WI38 (cell line): Measurements from ENCODE around the gene SMCHD1.

Source experiments
- H3K4me3 ChIP-seq: 2 replicates; pipeline ENCODE4 v1.5.1; 2011; ENCODE audit warnings: low read depth, mild to moderate bottlenecking, control low read depth, low read length
- TF ChIP-seq, protein P1 (sequence below): IDR thresholded peaks from 2 replicates; pipeline ENCODE4 v1.5.1; 2012; ENCODE audit warnings: low read depth, mild to moderate bottlenecking, control low read depth, low read length

SMCHD1 gene

DNA sequence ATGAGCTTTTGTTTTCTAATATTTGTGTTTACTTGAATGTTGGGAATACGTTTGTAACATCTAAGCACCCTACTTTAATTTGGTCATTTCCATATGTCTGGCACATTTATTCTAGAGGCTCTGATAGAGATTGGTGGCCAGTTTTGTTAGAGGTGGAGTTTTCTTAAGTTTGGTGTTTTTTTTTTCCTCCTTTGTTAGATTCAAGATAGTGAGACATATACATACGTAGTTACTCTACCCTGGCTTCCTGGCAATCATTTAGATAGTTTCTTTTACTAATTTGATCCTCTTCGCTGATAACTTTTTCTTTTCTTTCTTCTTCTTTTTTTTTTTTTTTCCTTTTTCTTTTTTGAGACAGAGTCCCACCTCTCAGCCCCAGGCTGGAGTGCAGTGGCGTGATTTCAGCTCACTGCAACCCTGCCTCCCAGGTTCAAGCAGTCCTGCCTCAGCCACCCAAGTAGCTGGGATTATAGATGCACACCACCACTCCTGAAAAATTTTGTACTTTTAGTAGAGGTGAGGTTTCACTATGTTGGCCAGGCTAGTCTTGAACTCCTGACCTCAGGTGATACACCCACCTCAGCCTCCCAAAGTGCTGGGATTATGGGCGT lies 26.6 kb downstream of the SMCHD1 start:
- TF ChIP-seq, protein P1, sequence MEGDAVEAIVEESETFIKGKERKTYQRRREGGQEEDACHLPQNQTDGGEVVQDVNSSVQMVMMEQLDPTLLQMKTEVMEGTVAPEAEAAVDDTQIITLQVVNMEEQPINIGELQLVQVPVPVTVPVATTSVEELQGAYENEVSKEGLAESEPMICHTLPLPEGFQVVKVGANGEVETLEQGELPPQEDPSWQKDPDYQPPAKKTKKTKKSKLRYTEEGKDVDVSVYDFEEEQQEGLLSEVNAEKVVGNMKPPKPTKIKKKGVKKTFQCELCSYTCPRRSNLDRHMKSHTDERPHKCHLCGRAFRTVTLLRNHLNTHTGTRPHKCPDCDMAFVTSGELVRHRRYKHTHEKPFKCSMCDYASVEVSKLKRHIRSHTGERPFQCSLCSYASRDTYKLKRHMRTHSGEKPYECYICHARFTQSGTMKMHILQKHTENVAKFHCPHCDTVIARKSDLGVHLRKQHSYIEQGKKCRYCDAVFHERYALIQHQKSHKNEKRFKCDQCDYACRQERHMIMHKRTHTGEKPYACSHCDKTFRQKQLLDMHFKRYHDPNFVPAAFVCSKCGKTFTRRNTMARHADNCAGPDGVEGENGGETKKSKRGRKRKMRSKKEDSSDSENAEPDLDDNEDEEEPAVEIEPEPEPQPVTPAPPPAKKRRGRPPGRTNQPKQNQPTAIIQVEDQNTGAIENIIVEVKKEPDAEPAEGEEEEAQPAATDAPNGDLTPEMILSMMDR = no peak

DNA sequence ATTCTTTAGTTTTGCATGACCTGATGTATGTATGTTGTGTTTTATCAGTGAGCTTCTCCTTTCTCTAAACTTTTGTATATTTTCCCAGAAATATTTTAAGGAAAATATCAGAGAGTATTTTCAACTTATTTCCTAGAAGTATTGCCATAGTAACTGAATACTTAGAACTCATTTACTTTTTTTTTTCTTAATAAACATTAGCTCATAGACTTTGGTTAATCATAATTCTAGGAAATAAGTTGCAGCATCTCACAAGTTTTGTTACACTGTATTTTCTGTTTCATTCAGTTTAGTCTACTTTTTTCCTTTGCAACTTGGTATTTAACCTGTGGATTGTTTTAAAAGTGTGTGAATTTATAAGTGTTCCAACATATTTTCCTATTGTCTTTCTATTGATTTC lies 27.5 kb downstream of the SMCHD1 start:
- TF ChIP-seq, protein P1 = no peak
- no peak overlapping the region for H3K4me3 ChIP-seq

More for the DNA sequence above, 26.6 kb downstream of the SMCHD1 start:
- no peak overlapping the region for H3K4me3 ChIP-seq

DNA sequence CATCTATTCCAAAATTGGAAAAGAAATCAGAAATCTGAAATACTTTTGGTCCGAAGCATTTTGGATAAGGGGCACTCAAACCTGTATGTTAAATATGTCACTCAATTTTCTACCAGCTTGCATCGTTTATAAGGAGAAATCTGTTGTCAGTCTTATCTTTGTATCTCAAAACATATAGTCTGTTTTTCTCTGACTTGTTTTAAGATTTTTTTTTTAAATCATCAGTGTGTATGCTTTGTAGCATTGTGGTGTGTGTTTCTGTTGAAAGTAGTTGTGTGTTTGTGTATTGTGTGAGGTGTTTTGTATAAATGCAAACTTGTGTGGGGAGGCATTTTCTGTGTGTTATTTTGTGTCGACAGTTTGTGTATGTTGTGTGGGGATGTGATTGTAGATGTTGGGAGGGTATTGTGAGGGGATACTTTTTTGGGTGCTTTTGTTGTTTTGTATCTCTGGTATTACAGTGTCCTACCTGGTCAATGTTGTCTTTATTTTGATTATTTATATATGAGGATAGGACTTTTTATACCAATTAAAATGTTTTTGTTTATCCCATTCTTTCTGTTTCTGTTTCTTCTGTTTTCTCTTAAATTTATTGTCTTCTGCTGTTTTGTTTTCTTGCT lies 30.9 kb downstream of the SMCHD1 start:
- TF ChIP-seq, protein P1 = no peak
- H3K4me3 ChIP-seq = no peak overlapping the region

DNA sequence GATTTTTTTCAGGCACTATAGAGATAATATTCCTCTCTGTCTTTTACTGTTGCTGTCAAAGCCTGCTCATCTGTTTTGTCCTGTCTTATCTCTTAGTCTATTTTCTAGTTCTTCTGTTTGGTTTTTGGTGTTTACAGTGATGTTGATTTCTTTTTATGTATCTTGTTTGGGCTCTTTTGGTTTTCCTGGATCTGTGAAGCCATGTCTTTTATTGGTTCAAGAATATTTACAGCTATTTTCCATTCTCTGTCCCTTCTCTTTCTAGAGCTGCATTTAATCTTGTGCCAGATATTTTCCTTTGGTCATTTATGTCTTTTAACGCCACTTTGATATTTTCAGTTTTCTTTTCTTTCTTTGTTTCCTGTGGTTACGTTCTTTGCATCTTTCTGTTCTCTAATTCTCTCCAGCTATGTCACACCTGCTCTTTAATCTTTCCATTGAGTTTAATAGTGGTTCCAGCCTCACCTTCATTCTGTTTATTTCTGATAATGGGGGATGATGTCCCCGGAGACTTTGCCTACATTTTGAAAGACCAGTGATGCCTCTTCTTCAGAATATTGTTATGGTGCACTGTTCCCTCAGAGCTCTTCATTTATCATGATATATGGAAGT lies 32.0 kb downstream of the SMCHD1 start:
- TF ChIP-seq, protein P1 = no peak
- no peak overlapping the region for H3K4me3 ChIP-seq

DNA sequence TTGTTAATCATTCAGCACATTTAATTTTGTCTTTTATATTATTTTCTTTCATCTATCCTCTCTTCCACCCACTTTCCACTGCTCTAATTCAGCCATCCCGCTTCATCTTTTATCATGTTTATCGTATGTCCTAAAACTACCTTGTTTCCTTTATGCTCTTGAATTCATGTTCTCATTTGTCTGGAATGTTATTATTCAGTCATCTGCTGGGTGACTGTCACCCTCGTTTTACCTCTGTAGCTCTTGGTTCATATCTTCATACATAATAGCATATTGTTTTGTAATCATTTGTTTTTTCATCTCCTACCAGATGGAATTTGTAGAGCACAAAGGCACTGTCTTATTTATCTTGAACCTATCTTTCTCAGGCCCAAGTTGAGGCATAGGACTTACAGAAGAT lies 37.0 kb downstream of the SMCHD1 start:
- TF ChIP-seq, protein P1 = no peak
- H3K4me3 ChIP-seq = no peak overlapping the region

DNA sequence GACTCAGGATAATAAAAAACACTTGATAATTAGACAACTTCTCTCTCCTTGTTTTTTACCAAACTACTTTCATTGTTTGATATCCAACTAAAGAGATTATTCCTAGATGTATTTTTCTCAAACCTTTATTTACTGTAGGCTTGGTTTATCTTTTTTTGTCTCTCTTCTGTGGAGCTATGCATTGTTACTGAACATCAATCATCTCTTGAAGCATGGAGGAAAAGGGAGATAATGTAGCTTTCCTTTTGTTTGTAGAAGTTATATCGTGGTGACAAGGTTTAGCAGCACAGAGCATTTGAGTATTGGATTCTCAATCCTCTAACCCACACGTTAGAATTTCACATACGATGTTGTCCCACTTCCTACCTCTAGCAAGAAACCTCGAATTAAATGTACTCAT lies 41.7 kb downstream of the SMCHD1 start:
- H3K4me3 ChIP-seq = no peak overlapping the region
- TF ChIP-seq, protein P1 = no peak

DNA sequence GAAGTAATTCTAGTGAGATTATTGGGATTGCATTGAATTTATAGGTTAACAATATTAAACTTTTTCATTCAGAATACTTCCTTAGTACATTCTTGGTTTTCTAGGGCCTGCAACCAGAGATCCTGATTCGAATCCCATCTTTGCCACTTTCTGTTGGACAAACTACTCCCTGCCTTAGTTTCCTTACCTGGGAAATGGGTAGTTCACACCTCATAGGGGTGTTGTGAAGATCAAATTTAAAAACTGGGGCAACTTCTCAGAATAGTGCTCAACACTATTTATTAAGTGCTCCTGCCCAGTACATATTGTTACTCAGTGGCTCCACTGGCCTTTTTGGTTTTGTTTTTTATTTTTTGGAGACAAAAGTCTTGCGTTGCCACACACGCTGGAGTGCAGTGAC lies 43.5 kb downstream of the SMCHD1 start:
- no peak overlapping the region for H3K4me3 ChIP-seq
- TF ChIP-seq, protein P1 = no peak
